Glutamatergic neuron (in vitro differentiated cells): ENCODE data around the gene IQCM. TPM values are rescaled to one million over a fixed set of nuclear protein-coding genes. Genes with fewer than 3 reads are reported as not detected.
A peak's percentile ranks its signal among the peaks of the same experiment; 100 is the strongest.

ENCODE experiments used
- DNase-seq: peaks from one replicate; pipeline ENCODE4 v3.0.0; 2022
- H3K27ac Mint-ChIP-seq: one replicate; pipeline ENCODE4 v1.8.0; 2020; ENCODE audit warnings: mild to moderate bottlenecking, mixed read lengths, inconsistent platforms; ENCODE audit not compliant: unreplicated experiment
- H3K27me3 Mint-ChIP-seq: one replicate; pipeline ENCODE4 v1.8.0; 2020; ENCODE audit warnings: mild to moderate bottlenecking, moderate library complexity, mixed read lengths, inconsistent platforms; ENCODE audit not compliant: unreplicated experiment
- H3K36me3 Mint-ChIP-seq: one replicate; pipeline ENCODE4 v1.8.0; 2020; ENCODE audit warnings: mild to moderate bottlenecking, mixed read lengths, inconsistent platforms; ENCODE audit not compliant: unreplicated experiment
- H3K4me1 Mint-ChIP-seq: one replicate; pipeline ENCODE4 v1.8.0; 2020; ENCODE audit warnings: mild to moderate bottlenecking, low read depth, mixed read lengths, inconsistent platforms; ENCODE audit not compliant: unreplicated experiment
- H3K4me3 Mint-ChIP-seq: one replicate; pipeline ENCODE4 v1.8.0; 2020; ENCODE audit warnings: mild to moderate bottlenecking, mixed read lengths, inconsistent platforms; ENCODE audit not compliant: unreplicated experiment
- H3K9me3 Mint-ChIP-seq: one replicate; pipeline ENCODE4 v1.8.0; 2020; ENCODE audit warnings: mild to moderate bottlenecking, moderate library complexity, mixed read lengths, inconsistent platforms; ENCODE audit not compliant: unreplicated experiment
- CTCF ChIP-seq: fragments of 200-600 bp; sonication (generic); IDR thresholded peaks from one replicate; pipeline ENCODE4 v1.5.0; 2021; ENCODE audit not compliant: partially characterized antibody, unreplicated experiment
- total RNA-seq: library from RNA; stranded (reverse); fragmentation: NEBNext Ultra II Directional; extraction: Animal tissue kit (Norgen Biotek cat#: 25700); gene quantifications from one replicate; pipeline ENCODE4 v1.2.1, GENCODE V29; 2021; ENCODE audit not compliant: unreplicated experiment

Gene IQCM
- total RNA-seq, 1 donor from 2014 or later, result not detected

GRCh38 chr4:149699642-149700041 is 116.0 kb downstream of the IQCM start:
- Mint-ChIP-seq H3K9me3 (no peaks in the 10 kb centered on the region), H3K27ac (no peak overlapping the region), H3K36me3 (no peaks in the 10 kb centered on the region), H3K4me3 (no peak overlapping the region), H3K4me1 (no peaks in the 10 kb centered on the region), H3K27me3 (no peaks in the 10 kb centered on the region)
- DNase-seq, result no peak
- no peak for TF ChIP-seq CTCF

DNA sequence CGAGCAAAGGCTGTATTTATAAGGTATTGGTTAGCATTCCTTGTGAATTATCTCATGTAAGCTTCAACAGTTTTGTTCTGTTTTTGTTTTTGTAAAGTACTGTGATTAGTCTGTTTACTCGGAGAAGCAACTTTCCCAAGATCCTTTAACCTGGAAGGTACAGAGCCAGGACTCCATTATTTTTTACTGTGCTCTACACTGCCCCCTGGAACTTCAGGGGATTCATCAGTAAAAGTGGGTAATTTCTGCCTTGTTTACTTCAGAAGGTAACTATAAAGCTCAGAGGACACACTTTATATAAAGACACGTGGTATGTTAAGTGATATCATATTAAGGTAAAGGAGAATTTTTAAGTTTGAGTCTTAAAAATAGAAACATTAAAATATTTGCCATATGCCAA is 124.9 kb downstream of the IQCM start:
- Mint-ChIP-seq H3K4me1 (no peaks in the 10 kb centered on the region), H3K27ac (no peak overlapping the region), H3K4me3 (no peak overlapping the region), H3K36me3 (no peaks in the 10 kb centered on the region), H3K27me3 (no peaks in the 10 kb centered on the region), H3K9me3 (peaks cover 2% of the 10 kb centered on the region)
- peak; percentile 35 for TF ChIP-seq CTCF
- DNase-seq, result no peak

GRCh38 chr4:149684516-149684915 is 131.1 kb downstream of the IQCM start:
- Mint-ChIP-seq H3K4me3 (no peak overlapping the region), H3K27me3 (no peaks in the 10 kb centered on the region), H3K36me3 (no peaks in the 10 kb centered on the region), H3K27ac (no peak overlapping the region), H3K9me3 (peaks cover 2% of the 10 kb centered on the region), H3K4me1 (no peaks in the 10 kb centered on the region)
- no peak for TF ChIP-seq CTCF
- DNase-seq, result no peak

- DNase-seq, result no peak
- H3K9me3 Mint-ChIP-seq, result peaks cover 3% of the 10 kb centered on the region
- H3K4me3 Mint-ChIP-seq, result no peak overlapping the region
- no peak overlapping the region for H3K27ac Mint-ChIP-seq
- H3K27me3 Mint-ChIP-seq, result no peaks in the 10 kb centered on the region
- H3K4me1 Mint-ChIP-seq, result no peaks in the 10 kb centered on the region
- TF ChIP-seq CTCF, result no peak
- H3K36me3 Mint-ChIP-seq, result no peaks in the 10 kb centered on the region
These were observed 139.6 kb downstream of the IQCM start for GRCh38 chr4:149676076-149676475.

DNA sequence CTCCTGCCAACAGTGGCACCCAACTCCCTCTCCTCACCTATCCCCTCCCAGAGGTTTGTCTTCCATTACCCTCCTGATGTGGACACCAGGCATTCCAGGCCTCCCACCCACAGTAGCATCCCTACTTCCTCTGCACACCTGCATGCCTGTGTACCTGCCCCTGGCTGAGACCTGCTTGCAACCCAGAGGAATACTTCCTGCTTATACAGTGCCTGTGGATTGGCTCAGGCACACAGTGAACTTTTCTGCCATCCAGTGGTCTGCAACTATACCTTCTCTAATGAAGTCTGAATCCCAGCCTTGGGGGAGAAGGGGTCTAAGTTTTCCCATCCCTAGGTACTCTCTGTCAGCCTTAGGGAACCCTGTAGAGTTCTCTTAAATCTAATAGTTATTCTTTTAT is 169.9 kb downstream of the IQCM start:
- Mint-ChIP-seq H3K27me3 (no peaks in the 10 kb centered on the region), H3K4me1 (no peaks in the 10 kb centered on the region), H3K27ac (no peak overlapping the region), H3K4me3 (no peak overlapping the region), H3K9me3 (no peaks in the 10 kb centered on the region), H3K36me3 (no peaks in the 10 kb centered on the region)
- no peak for DNase-seq
- no peak for TF ChIP-seq CTCF
